Measurements from ENCODE around the gene BOD1L2.

BOD1L2 gene

GRCh38 chr18:57146956-57147636 lies at the start of gene BOD1L2:
BOD1L2 (plus strand) TSS chr18:57147087; CDS start chr18:57147313, 226 bp downstream.
- H3K4me3 ChIP-seq (ENCODE audit: low read depth, low read length): no peak within 1 kb of the TSS
- TF ChIP-seq CTCF (IDR thresholded peaks at IDR 0.05; ENCODE audit: borderline replicate concordance, insufficient read depth, low read depth, low read length): no peak

- TF ChIP-seq CTCF (IDR thresholded peaks at IDR 0.05; ENCODE audit: borderline replicate concordance, insufficient read depth, low read depth, low read length): no peak
These were observed 39.6 kb upstream of the BOD1L2 start for GRCh38 chr18:57107140-57107832.

GRCh38 chr18:57110290-57110689 lies 36.6 kb upstream of the BOD1L2 start:
- H3K4me3 ChIP-seq (ENCODE audit: low read depth, low read length): no peak overlapping the region

More at GRCh38 chr18:57107140-57107832, 39.6 kb upstream of the BOD1L2 start:
- no peak overlapping the region for H3K4me3 ChIP-seq (ENCODE audit: low read depth, low read length)

GRCh38 chr18:57113799-57114420 lies 33.0 kb upstream of the BOD1L2 start:
- no peak overlapping the region for H3K4me3 ChIP-seq (ENCODE audit: low read depth, low read length)
- no peak for TF ChIP-seq CTCF (IDR thresholded peaks at IDR 0.05; ENCODE audit: borderline replicate concordance, insufficient read depth, low read depth, low read length)

More at GRCh38 chr18:57110290-57110689, 36.6 kb upstream of the BOD1L2 start:
- no peak for TF ChIP-seq CTCF (IDR thresholded peaks at IDR 0.05; ENCODE audit: borderline replicate concordance, insufficient read depth, low read depth, low read length)

- H3K4me3 ChIP-seq (ENCODE audit: low read depth, low read length): no peak overlapping the region
- no peak for TF ChIP-seq CTCF (IDR thresholded peaks at IDR 0.05; ENCODE audit: borderline replicate concordance, insufficient read depth, low read depth, low read length)
These were observed 30.2 kb upstream of the BOD1L2 start for GRCh38 chr18:57116598-57117132.

- no peak overlapping the region for H3K4me3 ChIP-seq (ENCODE audit: low read depth, low read length)
- TF ChIP-seq CTCF (IDR thresholded peaks at IDR 0.05; ENCODE audit: borderline replicate concordance, insufficient read depth, low read depth, low read length): no peak
These were observed 25.3 kb upstream of the BOD1L2 start for GRCh38 chr18:57121542-57122112.

All from GM12875 (cell line).